GM12872 (cell line): ENCODE data around the gene ADGB.

Source experiments
- CTCF ChIP-seq: IDR thresholded peaks from 3 replicates; pipeline ENCODE4 v1.5.1; 2011; ENCODE audit warnings: low read depth, mild to moderate bottlenecking, low read length, moderate library complexity; ENCODE audit not compliant: insufficient read depth

ADGB gene

DNA sequence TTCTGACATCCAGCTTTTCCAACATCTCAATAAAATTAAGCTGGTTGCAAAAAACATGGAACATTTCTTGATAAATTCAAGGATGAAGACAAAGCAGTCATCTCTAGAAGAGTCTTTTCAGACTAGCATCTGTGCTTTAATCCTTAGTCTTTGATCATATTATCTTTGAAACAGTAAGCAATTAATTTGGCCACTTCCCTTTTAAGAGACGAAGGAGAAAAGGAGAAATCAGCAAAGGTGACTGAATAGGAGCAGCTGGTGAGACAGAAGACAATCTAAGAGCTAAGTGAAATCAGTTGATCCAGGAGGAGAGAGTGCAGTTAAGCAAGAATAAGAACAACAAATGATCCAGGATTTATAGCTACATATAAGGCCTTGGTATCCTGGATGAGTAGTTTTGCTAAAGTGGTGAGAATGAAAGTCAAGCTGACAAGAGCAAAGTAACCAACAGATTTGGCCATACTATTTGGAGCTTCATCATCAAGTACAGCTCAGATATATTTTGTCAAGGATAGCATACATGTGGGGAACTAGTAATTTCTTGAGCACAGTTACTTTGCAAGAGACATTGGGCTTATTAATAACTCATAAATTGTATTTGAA lies 215.5 kb downstream of the ADGB start:
- no peak for TF ChIP-seq CTCF

GRCh38 chr6:146819596-146820320 lies 221.0 kb downstream of the ADGB start:
- TF ChIP-seq CTCF, result no peak

- no peak for TF ChIP-seq CTCF
Measured at GRCh38 chr6:146827216-146827928, 228.6 kb downstream of the ADGB start.

DNA sequence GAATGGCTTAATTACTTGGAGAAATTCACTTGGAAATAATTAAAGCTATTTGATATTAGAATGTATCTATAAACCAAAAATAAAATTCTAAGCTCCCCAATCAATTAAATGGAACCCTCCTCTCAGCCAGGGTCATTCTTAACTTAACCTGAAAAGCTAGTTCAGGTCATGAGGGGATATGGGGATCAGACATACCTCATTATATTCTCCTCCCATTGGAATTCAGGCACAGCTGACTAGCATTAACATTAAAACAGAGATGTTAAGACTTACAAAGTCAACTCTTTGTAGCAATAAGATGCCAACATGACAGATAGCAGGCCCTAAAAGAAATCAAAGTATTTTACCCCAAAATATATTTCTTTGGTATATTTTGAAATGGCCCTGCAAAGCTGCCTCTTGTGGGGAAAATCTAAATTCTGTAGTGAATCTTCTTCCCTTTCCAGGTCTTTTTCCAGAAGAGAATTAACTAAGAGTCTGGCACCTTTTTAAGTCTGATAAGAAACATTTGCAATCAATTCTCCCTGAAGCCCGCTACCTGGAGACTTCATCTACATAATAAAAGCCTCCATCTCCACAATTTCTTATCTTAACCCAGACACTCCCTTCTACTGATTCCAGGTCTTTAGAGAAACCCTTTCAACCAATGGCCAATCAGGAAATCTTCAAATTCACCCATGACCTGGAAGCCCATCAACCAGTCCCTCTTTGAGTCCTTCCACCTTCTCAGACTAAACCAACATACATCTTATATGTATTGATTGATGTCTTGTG lies 231.2 kb downstream of the ADGB start:
- no peak for TF ChIP-seq CTCF

DNA sequence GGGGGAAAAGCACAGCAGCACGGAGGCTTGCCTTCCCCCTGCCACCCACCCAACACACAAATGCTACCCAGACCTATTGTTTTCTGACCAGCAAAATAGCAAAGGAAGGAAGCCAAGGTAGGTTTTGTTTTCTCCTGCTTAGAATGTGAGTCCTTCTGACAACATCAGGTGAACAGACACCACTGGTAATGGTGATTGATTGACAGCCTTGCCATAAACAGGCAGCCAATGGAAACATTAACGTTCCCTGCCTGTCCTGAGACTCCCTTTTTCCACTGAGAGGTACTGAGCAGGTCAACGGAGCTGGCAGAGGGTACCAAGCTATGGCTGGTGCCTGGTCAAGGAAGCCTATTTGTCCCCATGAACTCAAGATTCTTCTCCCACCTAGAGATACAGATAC lies 234.4 kb downstream of the ADGB start:
- TF ChIP-seq CTCF, result no peak

- TF ChIP-seq CTCF, result no peak
Measured at GRCh38 chr6:146840216-146840615, 241.4 kb downstream of the ADGB start.

DNA sequence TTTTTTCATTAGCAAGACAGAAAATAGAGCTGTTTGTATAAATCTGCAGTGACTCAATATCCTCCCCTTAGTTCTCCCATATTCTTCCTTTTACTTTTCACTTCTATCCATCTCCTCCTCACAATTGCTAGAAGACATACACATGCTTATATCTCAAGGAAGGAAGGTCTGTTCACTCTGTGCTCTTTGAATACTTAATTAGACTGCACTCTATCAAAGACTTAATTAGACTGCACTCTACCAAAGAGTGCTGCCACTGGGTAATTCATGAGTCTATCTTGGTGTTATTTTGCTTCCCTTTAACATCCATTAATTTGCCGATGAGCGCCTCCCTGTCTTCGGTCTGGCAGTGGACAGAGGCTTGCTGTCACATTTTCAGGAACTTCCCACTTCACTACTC lies 241.9 kb downstream of the ADGB start:
- TF ChIP-seq CTCF, result no peak
